SK-N-SH (cell line): ENCODE data around the gene VPS33A. TPM values are rescaled to one million over a fixed set of nuclear protein-coding genes. Genes with fewer than 3 reads are reported as not detected.
A peak's percentile ranks its signal among the peaks of the same experiment; 100 is the strongest.

Experiments used
- CTCF ChIA-PET: fragments of 300-600, 350-600 bp; formaldehyde crosslinking; extraction: SDS; loops from one replicate; lab custom pipeline; 2021; lab: Yijun Ruan, JAX
- POLR2A ChIA-PET: fragments of 350-600 bp; sonication (Branson Sonifier 250); formaldehyde crosslinking; extraction: SDS; loops from one replicate; lab custom pipeline; 2020; ENCODE audit warnings: antibody characterized with exemption, inconsistent platforms; lab: Yijun Ruan, JAX
- DNase-seq: peaks from one replicate; pipeline ENCODE4 v3.0.0; 2012
- H2AFZ ChIP-seq: fragments of 200-600 bp; sonication (generic); 2 replicates; pipeline ENCODE4 v1.8.1; 2016; ENCODE audit warnings: antibody characterized with exemption, mild to moderate bottlenecking, low read depth
- H3F3A ChIP-seq: fragments of 200-600 bp; sonication (generic); replicated peaks from 2 replicates; pipeline ENCODE3; 2016; ENCODE audit warnings: antibody characterized with exemption, mild to moderate bottlenecking; ENCODE audit not compliant: insufficient read depth
- H3K27ac ChIP-seq, 2 experiments: fragments of 200-500 bp in 1 of 2; fragments of 200-600 bp in 1 of 2; sonication (Bioruptor generic) in 1 of 2; sonication (generic), shearing (Covaris generic) in 1 of 2; 2 replicates each; pipeline versions ENCODE4 v1.5.1 to v1.6.1; 2014 to 2016; ENCODE audit warnings: low read depth in 2 of 2, inconsistent platforms in 1 of 2, low read length in 1 of 2, mild to moderate bottlenecking in 1 of 2, mixed read lengths in 1 of 2
- H3K27me3 ChIP-seq: fragments of 200-600 bp; sonication (generic), shearing (Covaris generic); 2 replicates; pipeline ENCODE4 v1.6.1; 2016; ENCODE audit warnings: mixed run types; ENCODE audit not compliant: insufficient read depth
- H3K36me3 ChIP-seq, 2 experiments: fragments of 200-500 bp in 1 of 2; fragments of 200-600 bp in 1 of 2; sonication (Bioruptor generic) in 1 of 2; sonication (generic) in 1 of 2; replicated peaks in 1 of 2; 2 replicates each; pipeline versions ENCODE3 to v1.5.1; 2014 to 2016; ENCODE audit warnings: low read length in 1 of 2, mild to moderate bottlenecking in 1 of 2; ENCODE audit not compliant: insufficient read depth in 2 of 2, control insufficient read depth in 1 of 2
- H3K4me1 ChIP-seq, 2 experiments: fragments of 200-500 bp in 1 of 2; fragments of 200-600 bp in 1 of 2; sonication (Bioruptor generic) in 1 of 2; sonication (generic), shearing (Covaris generic) in 1 of 2; 2 replicates each; pipeline versions ENCODE4 v1.5.1 to v1.6.1; 2014 to 2016; ENCODE audit warnings: low read depth in 1 of 2, low read length in 1 of 2, mixed run types in 1 of 2; ENCODE audit not compliant: insufficient read depth in 2 of 2, control insufficient read depth in 1 of 2
- H3K4me2 ChIP-seq: fragments of 200-600 bp; sonication (generic), shearing (Covaris generic); 2 replicates; pipeline ENCODE4 v1.6.1; 2017; ENCODE audit warnings: mixed run types
- H3K4me3 ChIP-seq, 2 experiments: fragments of 200-500 bp in 1 of 2; fragments of 200-600 bp in 1 of 2; sonication (Bioruptor generic) in 1 of 2; sonication (generic), shearing (Covaris generic) in 1 of 2; 2 replicates each; pipeline versions ENCODE4 v1.5.1 to v1.8.1; 2014 to 2016; ENCODE audit warnings: low read depth in 2 of 2, inconsistent platforms in 1 of 2, low read length in 1 of 2, mild to moderate bottlenecking in 1 of 2, mixed read lengths in 1 of 2, moderate library complexity in 1 of 2
- H3K79me2 ChIP-seq: fragments of 200-600 bp; sonication (generic); 2 replicates; pipeline ENCODE4 v1.8.1; 2017; ENCODE audit warnings: mild to moderate bottlenecking; ENCODE audit not compliant: insufficient read depth
- H3K9ac ChIP-seq: fragments of 200-600 bp; sonication (generic); 2 replicates; pipeline ENCODE4 v1.6.1; 2017; ENCODE audit warnings: mixed run types
- H3K9me2 ChIP-seq: fragments of 200-600 bp; sonication (generic); 2 replicates; pipeline ENCODE4 v1.6.1; 2017; ENCODE audit warnings: mixed run types
- H3K9me3 ChIP-seq: fragments of 200-600 bp; sonication (generic); 2 replicates; pipeline ENCODE4 v1.6.1; 2017; ENCODE audit warnings: mixed run types, mild to moderate bottlenecking, moderate library complexity
- H4K20me1 ChIP-seq: fragments of 200-600 bp; sonication (generic); 2 replicates; pipeline ENCODE4 v1.6.1; 2017; ENCODE audit warnings: mild to moderate bottlenecking, mixed run types; ENCODE audit not compliant: insufficient read depth
- CTCF ChIP-seq: fragments of 200-600 bp; sonication (generic); IDR thresholded peaks from 2 replicates; pipeline ENCODE4 v1.6.1; 2017; ENCODE audit warnings: antibody characterized with exemption, mild to moderate bottlenecking, moderate library complexity
- EP300 ChIP-seq, 2 experiments: IDR thresholded peaks; 2 replicates each; pipeline versions ENCODE4 v1.4.0 to v1.6.1; 2012; ENCODE audit warnings: borderline replicate concordance in 1 of 2, low read depth in 1 of 2, low read length in 1 of 2
- GABPA ChIP-seq: IDR thresholded peaks from 2 replicates; pipeline ENCODE4 v1.4.0; 2012; ENCODE audit warnings: low read depth, mild to moderate bottlenecking
- GATA2 ChIP-seq: sonication (generic); formaldehyde crosslinking; IDR thresholded peaks from 2 replicates; pipeline ENCODE4 v1.5.0; 2020; ENCODE audit warnings: mild to moderate bottlenecking, missing genetic modification reagents
- MEF2A ChIP-seq: IDR thresholded peaks from 2 replicates; pipeline ENCODE4 v1.4.0; 2012; ENCODE audit warnings: low read depth, borderline replicate concordance
- NRF1 ChIP-seq: IDR thresholded peaks from 2 replicates; pipeline ENCODE4 v1.6.1; 2012; ENCODE audit warnings: low read depth, mild to moderate bottlenecking, low read length
- PBX3 ChIP-seq: IDR thresholded peaks from 2 replicates; pipeline ENCODE4; 2012
- RAD21 ChIP-seq: IDR thresholded peaks from 2 replicates; pipeline ENCODE4 v1.6.1; 2012; ENCODE audit warnings: mild to moderate bottlenecking, low read length
- RXRA ChIP-seq: IDR thresholded peaks from 2 replicates; pipeline ENCODE4 v1.4.0; 2012; ENCODE audit warnings: low read depth, mild to moderate bottlenecking, borderline replicate concordance
- SMC3 ChIP-seq: IDR thresholded peaks from 2 replicates; pipeline ENCODE4 v1.6.1; 2012; ENCODE audit warnings: low read depth, low read length, improper control_type of control experiment
- WGBS: methylation state at CpG from one replicate; pipeline ENCODE4 v1.1.6; 2017; ENCODE audit warnings: low lambda C conversion rate; 5-methylcytosine and 5-hydroxymethylcytosine counted together
- polyA plus RNA-seq, 3 experiments: library from polyadenylated mRNA; depleted of rRNA; stranded (reverse); fragments of >200 nt; gene quantifications; 2 replicates each; pipeline ENCODE4 v1.2.3, GENCODE V29; 2012

Gene VPS33A
- polyA plus RNA-seq, 1 of the 3 experiments (the other 2 are of a cell fraction) = 17.0 TPM

- 93% methylated on average over 7 of the region's 24 CpGs for WGBS
- Histone ChIP-seq H3K4me2 (no peak overlapping the region), H3F3A (peaks cover 5% of the 10 kb centered on the region), H3K9ac (no peak overlapping the region), H2AFZ (no peak overlapping the region), H3K4me3 (no peak overlapping the region), H3K27ac (no peak overlapping the region), H3K36me3 (no peaks in the 10 kb centered on the region), H3K9me2 (no peaks in the 10 kb centered on the region), H3K9me3 (no peaks in the 10 kb centered on the region; the same call in 1 of the 2 replicates), H3K27me3 (no peaks in the 10 kb centered on the region), H3K79me2 (no peaks in the 10 kb centered on the region), H3K4me1 (peaks cover 0 to 27% of the 10 kb centered on the region in 2 experiments; a peak in 2 of 4 replicates), H4K20me1 (no peaks in the 10 kb centered on the region)
- TF ChIP-seq CTCF (peak; percentile 14; the same call in 1 of the 2 replicates), PBX3 (no peak), RAD21 (no peak), NRF1 (no peak)
- peak; percentile 59 for DNase-seq
- CTCF ChIA-PET = interaction anchor here (1.5 to 3.3 kb wide), 2 partner anchors 9 to 11 kb away, joined by 4 to 30 read pairs; no protein-coding TSS in a partner anchor
- POLR2A ChIA-PET = interaction anchor here (1.6 kb wide), 1 partner anchor 27 kb away, joined by 8 read pairs; no protein-coding TSS in a partner anchor
These were observed 65.6 kb downstream of the VPS33A start for GRCh38 chr12:122200541-122201175.

GRCh38 chr12:122199484-122200355 is 66.6 kb downstream of the VPS33A start:
- POLR2A ChIA-PET = no interaction called here

More at GRCh38 chr12:122199484-122200355, 66.6 kb downstream of the VPS33A start:
- Histone ChIP-seq H3K9ac (no peak overlapping the region), H3K4me1 (peaks cover 0 to 27% of the 10 kb centered on the region in 2 experiments; a peak in 2 of 4 replicates), H3F3A (no peaks in the 10 kb centered on the region), H3K27me3 (no peaks in the 10 kb centered on the region), H3K9me3 (no peaks in the 10 kb centered on the region; the same call in 1 of the 2 replicates), H3K4me3 (no peak overlapping the region), H3K36me3 (no peaks in the 10 kb centered on the region), H3K4me2 (no peak overlapping the region), H4K20me1 (no peaks in the 10 kb centered on the region), H2AFZ (no peak overlapping the region), H3K79me2 (no peaks in the 10 kb centered on the region), H3K9me2 (no peaks in the 10 kb centered on the region), H3K27ac (no peak overlapping the region)
- CTCF ChIA-PET = interaction anchor here (0.7 to 1.1 kb wide), 2 partner anchors 76 to 557 kb away, joined by 3 to 4 read pairs; no protein-coding TSS in a partner anchor
- TF ChIP-seq GATA2 (CRISPR knock-in tag) (no peak), RAD21 (no peak), EP300 (IDR thresholded peaks at IDR 0.05; ENCODE audit: borderline replicate concordance in 1 of 2, low read depth in 1 of 2, low read length in 1 of 2) (no peak), RXRA (no peak), NRF1 (no peak), MEF2A (no peak), SMC3 (no peak), GABPA (no peak)
- WGBS = 91% methylated on average over 21 of the region's 29 CpGs
- no peak for DNase-seq
